ENCODE measurements around the gene CAPN10. TPM values are rescaled to one million over a fixed set of nuclear protein-coding genes. Genes with fewer than 3 reads are reported as not detected.
A peak's percentile ranks its signal among the peaks of the same experiment; 100 is the strongest.

CAPN10 gene
- total RNA-seq, 1 donor from 2014 or later = 49.6 TPM

- H3K4me3 Mint-ChIP-seq (ENCODE audit: low read depth) = no peak overlapping the region
- peak; percentile 7 for DNase-seq (ENCODE audit: low spot score)
- intact Hi-C loops (cut with micrococcal nuclease) = no loop called here
- no peaks in the 10 kb centered on the region for H3K9me3 Mint-ChIP-seq
- peaks cover under 1% of the 10 kb centered on the region for H3K4me1 Mint-ChIP-seq (ENCODE audit: low read depth)
- H3K36me3 Mint-ChIP-seq (ENCODE audit: low read depth) = no peaks in the 10 kb centered on the region
- no peaks in the 10 kb centered on the region for H3K27me3 Mint-ChIP-seq (ENCODE audit: low read depth)
- H3K27ac Mint-ChIP-seq = no peak overlapping the region
Measured at GRCh38 chr2:240640939-240641338, 54.4 kb downstream of the CAPN10 start.

DNA sequence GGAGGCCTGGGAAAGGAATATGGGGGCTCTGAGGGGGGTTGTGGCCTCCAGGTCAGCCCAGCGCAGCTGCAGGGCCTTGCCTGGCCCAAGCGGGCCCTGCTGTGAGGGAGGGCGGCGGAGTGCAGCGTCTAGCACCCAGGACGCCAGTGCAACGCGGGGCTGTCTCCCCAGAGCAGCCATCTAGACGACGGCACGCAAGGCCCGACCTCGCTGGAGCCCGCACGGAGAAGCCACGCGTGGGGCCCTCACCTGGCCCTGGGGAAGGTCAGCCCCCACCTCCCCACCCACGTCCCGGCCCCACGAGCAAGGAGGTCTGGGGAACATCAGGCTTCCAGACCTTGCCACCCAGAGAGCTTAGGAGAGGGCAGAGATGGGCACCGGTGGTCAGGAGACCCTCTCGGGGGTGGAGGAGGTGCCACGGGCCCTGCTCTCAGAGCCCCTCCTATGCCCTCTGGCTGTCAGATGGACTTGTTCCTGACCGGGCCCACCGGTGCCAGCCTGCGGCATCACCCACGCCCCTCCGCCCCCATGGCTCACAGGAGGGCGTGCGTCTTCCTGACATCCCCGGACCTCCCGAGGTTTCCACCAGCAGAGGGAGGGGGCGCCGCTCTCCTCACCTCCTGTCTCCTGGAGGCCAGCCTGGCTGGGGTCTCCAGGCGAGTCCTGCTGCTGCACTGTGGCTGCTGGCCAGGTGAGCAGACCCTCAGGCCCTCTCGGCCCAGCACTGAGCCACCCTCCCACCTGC is 55.7 kb downstream of the CAPN10 start:
- no peaks in the 10 kb centered on the region for H3K36me3 Mint-ChIP-seq (ENCODE audit: low read depth)
- H3K27ac Mint-ChIP-seq = no peak overlapping the region
- no peak overlapping the region for H3K4me3 Mint-ChIP-seq (ENCODE audit: low read depth)
- no peaks in the 10 kb centered on the region for H3K9me3 Mint-ChIP-seq
- H3K4me1 Mint-ChIP-seq (ENCODE audit: low read depth) = peaks cover 3% of the 10 kb centered on the region
- H3K27me3 Mint-ChIP-seq (ENCODE audit: low read depth) = no peaks in the 10 kb centered on the region
- intact Hi-C loops (cut with micrococcal nuclease) = no loop called here
- DNase-seq (ENCODE audit: low spot score) = no peak

- H3K9me3 Mint-ChIP-seq = no peaks in the 10 kb centered on the region
- H3K4me1 Mint-ChIP-seq (ENCODE audit: low read depth) = peaks cover 3% of the 10 kb centered on the region
- no peaks in the 10 kb centered on the region for H3K36me3 Mint-ChIP-seq (ENCODE audit: low read depth)
- intact Hi-C loops (cut with micrococcal nuclease) = no loop called here
- H3K27ac Mint-ChIP-seq = no peak overlapping the region
- no peaks in the 10 kb centered on the region for H3K27me3 Mint-ChIP-seq (ENCODE audit: low read depth)
- no peak for DNase-seq (ENCODE audit: low spot score)
- no peak overlapping the region for H3K4me3 Mint-ChIP-seq (ENCODE audit: low read depth)
Measured at GRCh38 chr2:240642806-240643092, 56.2 kb downstream of the CAPN10 start.

- peaks cover 3% of the 10 kb centered on the region for H3K4me1 Mint-ChIP-seq (ENCODE audit: low read depth)
- DNase-seq (ENCODE audit: low spot score) = no peak
- H3K27me3 Mint-ChIP-seq (ENCODE audit: low read depth) = no peaks in the 10 kb centered on the region
- no peak overlapping the region for H3K4me3 Mint-ChIP-seq (ENCODE audit: low read depth)
- H3K36me3 Mint-ChIP-seq (ENCODE audit: low read depth) = no peaks in the 10 kb centered on the region
- no peaks in the 10 kb centered on the region for H3K9me3 Mint-ChIP-seq
- no peak overlapping the region for H3K27ac Mint-ChIP-seq
- intact Hi-C loops (cut with micrococcal nuclease) = no loop called here
Measured at GRCh38 chr2:240643093-240643810, 56.7 kb downstream of the CAPN10 start.

GRCh38 chr2:240643811-240644150 is 57.2 kb downstream of the CAPN10 start:
- intact Hi-C loops (cut with micrococcal nuclease) = no loop called here
- Mint-ChIP-seq H3K4me1 (ENCODE audit: low read depth) (peaks cover 5% of the 10 kb centered on the region), H3K27me3 (ENCODE audit: low read depth) (peaks cover 5% of the 10 kb centered on the region), H3K9me3 (no peaks in the 10 kb centered on the region), H3K27ac (no peak overlapping the region), H3K36me3 (ENCODE audit: low read depth) (no peaks in the 10 kb centered on the region), H3K4me3 (ENCODE audit: low read depth) (no peak overlapping the region)
- no peak for DNase-seq (ENCODE audit: low spot score)

GRCh38 chr2:240644171-240644651 is 57.7 kb downstream of the CAPN10 start:
- Mint-ChIP-seq H3K4me1 (ENCODE audit: low read depth) (peaks cover 5% of the 10 kb centered on the region), H3K27ac (no peak overlapping the region), H3K27me3 (ENCODE audit: low read depth) (peaks cover 9% of the 10 kb centered on the region), H3K4me3 (ENCODE audit: low read depth) (no peak overlapping the region), H3K36me3 (ENCODE audit: low read depth) (no peaks in the 10 kb centered on the region), H3K9me3 (no peaks in the 10 kb centered on the region)
- intact Hi-C loops (cut with micrococcal nuclease) = no loop called here
- DNase-seq (ENCODE audit: low spot score) = no peak

DNA sequence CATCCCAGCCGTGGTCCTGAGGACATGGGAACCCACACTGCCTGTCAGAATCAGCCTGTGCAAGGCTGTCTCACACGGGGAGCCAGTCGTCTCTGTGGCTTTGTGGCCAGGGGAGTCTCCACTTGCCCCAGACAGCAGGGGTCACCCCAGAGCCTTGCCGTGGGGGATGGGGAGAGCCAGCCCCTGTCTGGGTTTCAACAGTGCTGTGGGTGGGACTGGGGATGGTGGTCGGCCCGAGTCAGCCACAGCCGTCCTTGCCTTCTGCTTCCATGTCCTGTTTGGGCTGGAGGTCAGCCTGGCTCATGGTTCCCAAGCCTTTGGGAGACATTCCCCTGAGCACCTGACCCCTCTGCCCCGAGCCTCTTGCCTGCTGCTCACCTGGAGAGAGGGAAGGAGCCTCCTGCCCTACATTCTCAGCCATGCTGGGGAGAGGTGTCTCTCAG is 58.3 kb downstream of the CAPN10 start:
- no peak for DNase-seq (ENCODE audit: low spot score)
- Mint-ChIP-seq H3K27me3 (ENCODE audit: low read depth) (peaks cover 13% of the 10 kb centered on the region), H3K9me3 (no peaks in the 10 kb centered on the region), H3K4me1 (ENCODE audit: low read depth) (peaks cover 5% of the 10 kb centered on the region), H3K4me3 (ENCODE audit: low read depth) (no peak overlapping the region), H3K27ac (no peak overlapping the region), H3K36me3 (ENCODE audit: low read depth) (no peaks in the 10 kb centered on the region)
- intact Hi-C loops (cut with micrococcal nuclease) = no loop called here

GRCh38 chr2:240645346-240645745 is 58.8 kb downstream of the CAPN10 start:
- no peak overlapping the region for H3K27ac Mint-ChIP-seq
- intact Hi-C loops (cut with micrococcal nuclease) = no loop called here
- H3K4me3 Mint-ChIP-seq (ENCODE audit: low read depth) = no peak overlapping the region
- peaks cover 5% of the 10 kb centered on the region for H3K4me1 Mint-ChIP-seq (ENCODE audit: low read depth)
- H3K36me3 Mint-ChIP-seq (ENCODE audit: low read depth) = no peaks in the 10 kb centered on the region
- no peak for DNase-seq (ENCODE audit: low spot score)
- H3K9me3 Mint-ChIP-seq = no peaks in the 10 kb centered on the region
- peaks cover 13% of the 10 kb centered on the region for H3K27me3 Mint-ChIP-seq (ENCODE audit: low read depth)

DNA sequence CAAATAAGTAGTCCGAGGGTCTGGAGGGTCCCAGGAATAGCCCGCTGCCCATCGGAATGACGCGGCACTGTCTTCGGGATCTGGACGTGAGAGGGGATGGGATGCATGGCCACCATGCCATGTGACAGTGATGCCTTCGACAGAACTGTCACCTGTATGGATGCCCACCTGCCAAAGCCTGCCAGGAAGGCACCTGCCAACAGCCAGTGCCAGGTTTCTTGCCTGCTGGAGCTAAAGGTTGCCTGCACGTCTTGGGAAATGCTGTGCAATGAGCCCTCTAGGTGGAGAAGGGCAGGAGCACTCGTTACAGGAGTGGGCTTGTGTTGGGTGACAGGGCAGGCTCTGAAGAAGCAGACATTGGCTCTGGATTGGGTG is 59.3 kb downstream of the CAPN10 start:
- no peaks in the 10 kb centered on the region for H3K36me3 Mint-ChIP-seq (ENCODE audit: low read depth)
- H3K9me3 Mint-ChIP-seq = no peaks in the 10 kb centered on the region
- peaks cover 14% of the 10 kb centered on the region for H3K27me3 Mint-ChIP-seq (ENCODE audit: low read depth)
- H3K4me3 Mint-ChIP-seq (ENCODE audit: low read depth) = no peak overlapping the region
- intact Hi-C loops (cut with micrococcal nuclease) = no loop called here
- H3K27ac Mint-ChIP-seq = no peak overlapping the region
- peaks cover 5% of the 10 kb centered on the region for H3K4me1 Mint-ChIP-seq (ENCODE audit: low read depth)
- DNase-seq (ENCODE audit: low spot score) = no peak

DNA sequence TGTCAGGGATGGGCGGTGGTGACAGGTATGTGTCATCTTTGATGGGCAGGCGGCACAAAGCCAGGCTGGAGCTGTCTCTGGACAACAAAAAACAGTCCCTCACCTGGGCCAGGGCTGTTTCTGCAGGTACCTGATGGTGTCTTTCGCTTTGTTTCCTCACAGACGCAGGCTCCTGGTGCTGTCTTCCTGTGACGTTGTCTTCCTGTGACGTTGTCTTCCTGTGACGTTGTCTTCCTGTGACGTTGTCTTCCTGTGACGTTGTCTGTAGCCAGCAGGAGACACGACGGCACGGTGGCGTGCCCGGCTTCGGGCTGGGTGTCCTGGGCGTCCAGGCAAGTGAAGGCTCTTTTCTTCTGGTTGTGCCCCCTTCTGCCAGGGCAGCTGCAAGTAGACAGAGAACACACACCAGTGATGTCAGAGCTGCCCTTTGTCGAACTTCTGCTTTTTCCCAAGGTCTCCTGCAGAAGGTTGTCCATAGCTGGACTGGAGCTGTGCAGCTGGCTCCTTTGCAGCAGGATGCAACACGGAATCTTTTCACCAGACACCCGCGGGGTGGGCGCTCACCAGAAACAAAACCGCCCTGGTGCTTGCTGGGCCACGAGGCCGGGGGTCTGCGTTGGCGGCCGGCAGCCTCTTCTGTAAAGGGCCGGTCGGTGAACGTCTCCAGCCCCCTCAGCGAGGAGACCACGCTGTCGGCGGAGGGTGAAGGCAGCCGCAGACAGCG is 59.8 kb downstream of the CAPN10 start:
- Mint-ChIP-seq H3K4me1 (ENCODE audit: low read depth) (peaks cover 5% of the 10 kb centered on the region), H3K27ac (no peak overlapping the region), H3K36me3 (ENCODE audit: low read depth) (no peaks in the 10 kb centered on the region), H3K4me3 (ENCODE audit: low read depth) (no peak overlapping the region), H3K27me3 (ENCODE audit: low read depth) (peaks cover 19% of the 10 kb centered on the region), H3K9me3 (no peaks in the 10 kb centered on the region)
- intact Hi-C loops (cut with micrococcal nuclease) = no loop called here
- DNase-seq (ENCODE audit: low spot score) = peak; percentile 8

DNA sequence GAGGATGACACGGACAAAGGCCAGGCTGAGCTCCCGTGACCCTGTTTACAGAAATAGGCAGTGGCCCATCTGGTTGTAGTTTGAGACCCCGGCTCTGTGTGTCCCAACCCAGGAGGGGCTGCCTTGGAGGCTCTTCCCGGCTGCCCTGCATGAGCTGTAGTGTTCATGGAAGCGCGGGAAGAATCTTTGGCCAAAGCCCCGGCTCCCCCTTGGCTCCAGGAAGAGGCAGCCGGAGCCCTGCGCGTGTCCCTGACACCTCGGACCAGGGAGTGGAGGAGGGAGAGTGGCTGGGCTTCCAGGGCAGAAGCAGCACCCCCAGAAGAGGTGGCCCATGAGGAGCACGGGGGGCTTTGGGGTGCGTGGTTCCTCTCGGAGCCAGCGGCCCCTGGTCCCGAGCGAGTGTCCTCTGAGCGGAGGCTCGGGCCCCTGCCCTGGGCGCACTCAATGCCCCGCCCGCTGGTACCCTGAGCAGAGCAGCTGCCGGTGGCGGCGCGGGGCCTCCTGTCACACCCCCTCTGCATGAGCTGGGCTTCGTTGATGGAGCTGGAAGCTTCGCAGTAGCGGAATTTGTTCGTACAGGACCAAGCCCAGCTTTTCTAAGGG is 60.5 kb downstream of the CAPN10 start:
- intact Hi-C loops (cut with micrococcal nuclease) = no loop called here
- Mint-ChIP-seq H3K4me3 (ENCODE audit: low read depth) (no peak overlapping the region), H3K4me1 (ENCODE audit: low read depth) (peaks cover 5% of the 10 kb centered on the region), H3K27ac (no peak overlapping the region), H3K9me3 (no peaks in the 10 kb centered on the region), H3K27me3 (ENCODE audit: low read depth) (peaks cover 24% of the 10 kb centered on the region), H3K36me3 (ENCODE audit: low read depth) (no peaks in the 10 kb centered on the region)
- no peak for DNase-seq (ENCODE audit: low spot score)

DNA sequence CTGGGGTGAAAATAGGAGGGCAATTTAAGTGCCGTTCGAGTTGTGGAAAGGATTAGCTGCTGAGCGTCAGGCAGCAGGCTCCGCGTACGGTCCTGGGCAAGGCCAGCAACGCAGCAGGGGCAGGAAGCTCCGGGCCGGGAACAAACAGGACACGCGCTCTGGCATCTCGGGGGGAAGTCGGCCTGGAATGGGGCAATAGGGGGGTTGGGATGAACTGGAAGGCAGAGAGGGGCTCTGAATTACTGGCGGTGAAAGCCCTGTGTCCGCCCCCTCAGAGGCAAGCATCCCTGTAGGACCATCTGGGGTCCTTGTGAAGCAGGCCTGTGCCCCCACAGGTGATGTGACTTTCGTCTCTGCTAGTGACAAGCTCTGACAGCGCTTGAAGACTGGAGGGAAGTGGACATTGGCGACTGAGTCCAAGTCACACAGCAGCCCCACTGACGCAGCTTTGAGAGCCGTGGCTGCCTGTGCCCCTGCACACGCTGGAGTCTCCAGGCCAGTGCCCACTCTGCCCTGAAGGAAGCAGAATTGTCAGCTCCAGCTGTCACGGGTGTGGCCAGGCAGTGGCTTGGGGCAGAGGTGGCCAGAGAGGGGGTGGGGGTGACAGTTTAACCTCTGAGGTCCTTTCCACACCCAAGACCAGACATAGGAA is 61.1 kb downstream of the CAPN10 start:
- Mint-ChIP-seq H3K9me3 (no peaks in the 10 kb centered on the region), H3K4me3 (ENCODE audit: low read depth) (no peak overlapping the region), H3K4me1 (ENCODE audit: low read depth) (peaks cover 5% of the 10 kb centered on the region), H3K27ac (no peak overlapping the region), H3K36me3 (ENCODE audit: low read depth) (no peaks in the 10 kb centered on the region), H3K27me3 (ENCODE audit: low read depth) (peaks cover 25% of the 10 kb centered on the region)
- intact Hi-C loops (cut with micrococcal nuclease) = no loop called here
- DNase-seq (ENCODE audit: low spot score) = no peak

Data from activated T-helper 2 cell treated with anti-CD3 and anti-CD28 coated beads, Interferon-gamma antibody, Interleukin-2, Interleukin-4, amounts not matched to agents 10 μg/mL and 5 μg/mL and 100 μg/mL, durations not matched to agents 14 hours and 24 hours and 36 hours (primary cell).